Subcutaneous adipose tissue (tissue), 4 donors: Measurements from ENCODE around the gene ZFP64. TPM values are rescaled to one million over a fixed set of nuclear protein-coding genes. Genes with fewer than 3 reads are reported as not detected.

Source experiments
- CTCF ChIP-seq: fragments of 450-650 bp; IDR thresholded peaks from one replicate; pipeline ENCODE4 v1.5.1; 2016; ENCODE audit warnings: low read depth, mild to moderate bottlenecking, control low read depth, antibody characterized with exemption, moderate library complexity
- total RNA-seq, 4 donors: library from RNA; depleted of rRNA; stranded (reverse); fragments of >200 nt; gene quantifications; one replicate each; pipeline ENCODE4 v1.1.0, GENCODE V29; 2016

Gene ZFP64
- total RNA-seq, 4 donors from 2014 or later: 8.7 to 9.3 (median 9.0) TPM

- no peak for TF ChIP-seq CTCF
Measured at GRCh38 chr20:52210037-52210990, 18.7 kb upstream of the ZFP64 start.

- no peak for TF ChIP-seq CTCF
Measured at GRCh38 chr20:52209154-52209571, 17.6 kb upstream of the ZFP64 start.

GRCh38 chr20:52207020-52207810 is 15.6 kb upstream of the ZFP64 start:
- no peak for TF ChIP-seq CTCF

GRCh38 chr20:52204136-52204535 is 12.6 kb upstream of the ZFP64 start:
- TF ChIP-seq CTCF: no peak

- no peak for TF ChIP-seq CTCF
Measured at GRCh38 chr20:52201395-52201794, 9.8 kb upstream of the ZFP64 start.

- no peak for TF ChIP-seq CTCF
Measured at GRCh38 chr20:52200870-52201269, 9.3 kb upstream of the ZFP64 start.

GRCh38 chr20:52196845-52197244 is 5.3 kb upstream of the ZFP64 start:
- TF ChIP-seq CTCF: no peak
